Liver (tissue), 9 donors: ENCODE data around the gene CBY3. TPM values are rescaled to one million over a fixed set of nuclear protein-coding genes. Genes with fewer than 3 reads are reported as not detected.
A peak's percentile ranks its signal among the peaks of the same experiment; 100 is the strongest.
"Not testable (repeated sequence)": the region's sequence is repeated elsewhere in the genome, so short reads cannot be mapped to it uniquely, and the experiment has no call there.

Source experiments
- DNase-seq: peaks from one replicate; pipeline ENCODE4 v3.0.0-alpha.2; 2017; ENCODE audit warnings: low spot score
- H3K27ac ChIP-seq, 2 donors: one replicate each; pipeline ENCODE4 v1.7.0; 2013; ENCODE audit warnings: inconsistent platforms in 2 of 2, low read length in 2 of 2, control low read depth in 1 of 2, low read depth in 1 of 2, mild to moderate bottlenecking in 1 of 2
- H3K27me3 ChIP-seq, 4 donors: one replicate each; pipeline versions ENCODE4 v1.6.1 to v1.7.0; 2013; ENCODE audit warnings: low read length in 3 of 4, inconsistent platforms in 1 of 4, mild to moderate bottlenecking in 1 of 4, moderate library complexity in 1 of 4; ENCODE audit not compliant: control insufficient read depth in 4 of 4, insufficient read depth in 4 of 4
- H3K36me3 ChIP-seq, 4 donors: one replicate each; pipeline versions ENCODE4 v1.6.1 to v1.7.0; 2013; ENCODE audit warnings: low read length in 3 of 4, mild to moderate bottlenecking in 3 of 4, low read depth in 1 of 4, moderate library complexity in 1 of 4; ENCODE audit not compliant: control insufficient read depth in 4 of 4, insufficient read depth in 3 of 4
- H3K4me1 ChIP-seq, 4 donors: one replicate each; pipeline versions ENCODE4 v1.6.1 to v1.7.0; 2013; ENCODE audit warnings: low read length in 3 of 4, mild to moderate bottlenecking in 3 of 4, moderate library complexity in 1 of 4; ENCODE audit not compliant: control insufficient read depth in 4 of 4, insufficient read depth in 4 of 4
- H3K4me3 ChIP-seq, 3 donors: one replicate each; pipeline versions ENCODE4 v1.6.1 to v1.7.0; 2013; ENCODE audit warnings: low read length in 3 of 3, control low read depth in 1 of 3, low read depth in 1 of 3, mild to moderate bottlenecking in 1 of 3
- H3K9ac ChIP-seq, 2 donors: one replicate each; pipeline ENCODE4 v1.7.0; 2013; ENCODE audit warnings: low read length in 2 of 2, mild to moderate bottlenecking in 2 of 2, moderate library complexity in 2 of 2, control low read depth in 1 of 2, low read depth in 1 of 2
- H3K9me3 ChIP-seq, 4 donors: one replicate each; pipeline versions ENCODE4 v1.6.1 to v1.7.0; 2013; ENCODE audit warnings: low read length in 3 of 4; ENCODE audit not compliant: control insufficient read depth in 4 of 4
- ATF3 ChIP-seq: IDR thresholded peaks from 2 replicates; pipeline ENCODE4 v1.6.1; 2016; ENCODE audit warnings: antibody characterized with exemption
- EGR1 ChIP-seq, 2 donors: IDR thresholded peaks; 2 replicates each; pipeline ENCODE4 v1.6.1; 2016 to 2018; ENCODE audit warnings: antibody characterized with exemption in 2 of 2, low read depth in 2 of 2
- FOXA1 ChIP-seq: IDR thresholded peaks from 2 replicates; pipeline ENCODE4 v1.6.1; 2016; ENCODE audit warnings: antibody characterized with exemption
- FOXA2 ChIP-seq: IDR thresholded peaks from 2 replicates; pipeline ENCODE4 v1.6.1; 2016; ENCODE audit warnings: antibody characterized with exemption
- GABPA ChIP-seq, 2 donors: IDR thresholded peaks in 1 of 2; conservative IDR thresholded peaks in 1 of 2; 2 replicates each; pipeline ENCODE4 v1.6.1; 2016; ENCODE audit warnings: antibody characterized with exemption in 2 of 2, mild to moderate bottlenecking in 1 of 2, moderate library complexity in 1 of 2
- HNF4A ChIP-seq, 2 donors: conservative IDR thresholded peaks; 2 replicates each; pipeline ENCODE4 v1.6.1; 2016; ENCODE audit warnings: antibody characterized with exemption in 2 of 2, mild to moderate bottlenecking in 2 of 2
- HNF4G ChIP-seq: IDR thresholded peaks from 2 replicates; pipeline ENCODE4 v1.6.1; 2016; ENCODE audit warnings: antibody characterized with exemption
- JUND ChIP-seq, 2 donors: IDR thresholded peaks; 2 replicates each; pipeline ENCODE4 v1.6.1; 2016; ENCODE audit warnings: antibody characterized with exemption in 2 of 2
- MAX ChIP-seq: IDR thresholded peaks from 2 replicates; pipeline ENCODE4 v1.6.1; 2016; ENCODE audit warnings: antibody characterized with exemption
- NR2F2 ChIP-seq: IDR thresholded peaks from 2 replicates; pipeline ENCODE4 v1.6.1; 2016; ENCODE audit warnings: antibody characterized with exemption
- RAD21 ChIP-seq, 2 donors: IDR thresholded peaks; 2 replicates each; pipeline ENCODE4 v1.6.1; 2016; ENCODE audit warnings: antibody characterized with exemption in 2 of 2, mild to moderate bottlenecking in 2 of 2
- REST ChIP-seq: IDR thresholded peaks from 2 replicates; pipeline ENCODE4 v1.6.1; 2016; ENCODE audit warnings: antibody characterized with exemption, mild to moderate bottlenecking
- RXRA ChIP-seq, 2 donors: IDR thresholded peaks; 2 replicates each; pipeline ENCODE4 v1.6.1; 2017 to 2018; ENCODE audit warnings: antibody characterized with exemption in 2 of 2, mild to moderate bottlenecking in 1 of 2
- SP1 ChIP-seq: IDR thresholded peaks from 2 replicates; pipeline ENCODE4 v1.6.1; 2018; ENCODE audit warnings: antibody characterized with exemption, mild to moderate bottlenecking
- TAF1 ChIP-seq: conservative IDR thresholded peaks from 2 replicates; pipeline ENCODE4 v1.6.1; 2016; ENCODE audit warnings: antibody characterized with exemption, mild to moderate bottlenecking
- YY1 ChIP-seq: IDR thresholded peaks from 2 replicates; pipeline ENCODE4 v1.6.1; 2016; ENCODE audit warnings: antibody characterized with exemption, mild to moderate bottlenecking
- ZBTB33 ChIP-seq: IDR thresholded peaks from 2 replicates; pipeline ENCODE4 v1.6.1; 2016; ENCODE audit warnings: antibody characterized with exemption
- WGBS: extraction: QIAGEN DNeasy Blood & Tissue Kit; methylation state at CpG from one replicate; pipeline ENCODE4 v1.1.7; 2013; 5-methylcytosine and 5-hydroxymethylcytosine counted together
- polyA plus RNA-seq, 2 donors: library from polyadenylated mRNA; stranded (reverse) in 1 of 2; unstranded in 1 of 2; fragments of 200-250 nt in 1 of 2; fragments of >200 nt in 1 of 2; fragmentation: Nextera tagmentation in 1 of 2; extraction: Ambion mirVana in 1 of 2; gene quantifications; one replicate each; pipeline versions ENCODE4 v1.2.1 to v1.2.3, GENCODE V29; 2013 to 2015
- total RNA-seq, 2 donors: library from RNA; depleted of rRNA; stranded (reverse); fragments of >200 nt; gene quantifications; one replicate each; pipeline ENCODE4 v1.2.3, GENCODE V29; 2014
- donor health status: healthy.
- donor health status: healthy.
- donor health status: healthy.
- donor health status: healthy.
- donor health status: healthy.

CBY3 gene
- total and polyA plus RNA-seq, 4 donors = not detected

GRCh38 chr5:179697993-179698934 is 17.4 kb upstream of the CBY3 start:
- Histone ChIP-seq H3K9ac (peak overlapping the region; percentile 81 to 95), H3K36me3 (peaks cover 0 to 6% (median under 1%) of the 10 kb centered on the region in 4 donors), H3K27me3 (no peaks in the 10 kb centered on the region), H3K9me3 (no peaks in the 10 kb centered on the region), H3K4me3 (peak overlapping the region; percentile 73 to 87 (median 85)), H3K27ac (peak overlapping the region; percentile 97 to 98), H3K4me1 (peaks cover 3 to 29% (median 11%) of the 10 kb centered on the region in 4 donors)
- peak; percentile 98 for DNase-seq
- TF ChIP-seq FOXA1 (no peak), ATF3 (no peak), NR2F2 (no peak), SP1 (peak; percentile 97), YY1 (peak; percentile 91), HNF4A (conservative IDR thresholded peaks at IDR 0.05) (no peak), GABPA (IDR thresholded peaks at IDR 0.05 in 1 of 2, conservative IDR thresholded peaks at IDR 0.05 in 1 of 2) (peak; percentile 61 to 87), RAD21 (IDR thresholded peaks at IDR 0.05) (peak in 1 of 2 donors; percentile 7), JUND (IDR thresholded peaks at IDR 0.05) (no peak), TAF1 (peak; percentile 56), MAX (peak; percentile 7), ZBTB33 (no peak), RXRA (IDR thresholded peaks at IDR 0.05) (peak; percentile 25 to 28), EGR1 (IDR thresholded peaks at IDR 0.05; ENCODE audit: low read depth in 2 of 2) (peak in 1 of 2 donors; percentile 11), HNF4G (no peak), FOXA2 (no peak), REST (peak; percentile 84)
- 1% methylated on average over 72 of the region's 72 CpGs for WGBS

GRCh38 chr5:179697543-179697942 is 16.7 kb upstream of the CBY3 start:
- not testable (repeated sequence) for H3K27me3 ChIP-seq, H3K36me3 ChIP-seq, DNase-seq, H3K9me3 ChIP-seq
- 95% methylated on average over 15 of the region's 15 CpGs for WGBS
- Histone ChIP-seq H3K9ac (peak overlapping the region in 1 of 2 donors; percentile 95), H3K4me3 (peak overlapping the region in 2 of 3 donors; percentile 72 to 85), H3K4me1 (peaks cover 3 to 29% (median 10%) of the 10 kb centered on the region in 4 donors), H3K27ac (peak overlapping the region; percentile 93 to 97)
